Muscle layer of duodenum (tissue), 2 donors: ENCODE results near the gene ARHGAP4.

Source experiments
- H3K27ac ChIP-seq: one replicate; pipeline ENCODE4 v1.7.0; 2013; ENCODE audit warnings: mild to moderate bottlenecking, low read length
- H3K27me3 ChIP-seq: one replicate; pipeline ENCODE4 v1.7.0; 2013; ENCODE audit warnings: low read depth, mild to moderate bottlenecking, control low read depth, low read length
- H3K36me3 ChIP-seq, 2 donors: one replicate each; pipeline ENCODE4 v1.7.0; 2013; ENCODE audit warnings: low read length in 2 of 2, control low read depth in 1 of 2, mild to moderate bottlenecking in 1 of 2; ENCODE audit not compliant: insufficient read depth in 2 of 2, control insufficient read depth in 1 of 2
- H3K4me1 ChIP-seq, 2 donors: one replicate each; pipeline ENCODE4 v1.7.0; 2013; ENCODE audit warnings: low read length in 2 of 2, mild to moderate bottlenecking in 2 of 2, control low read depth in 1 of 2, moderate library complexity in 1 of 2; ENCODE audit not compliant: insufficient read depth in 2 of 2, control insufficient read depth in 1 of 2
- H3K4me3 ChIP-seq, 2 donors: one replicate each; pipeline ENCODE4 v1.7.0; 2013; ENCODE audit warnings: low read length in 2 of 2, low read depth in 1 of 2, mild to moderate bottlenecking in 1 of 2
- H3K9me3 ChIP-seq, 2 donors: one replicate each; pipeline ENCODE4 v1.7.0; 2013; ENCODE audit warnings: low read length in 2 of 2, control low read depth in 1 of 2, mild to moderate bottlenecking in 1 of 2; ENCODE audit not compliant: control insufficient read depth in 1 of 2
- donor health status: healthy.

ARHGAP4 gene

GRCh38 chrX:153882086-153882498, 44.0 kb downstream of the ARHGAP4 start:
- Histone ChIP-seq H3K4me3 (no peak overlapping the region), H3K4me1 (peaks cover 0 to 3% of the 10 kb centered on the region in 2 donors), H3K27me3 (peaks cover 11% of the 10 kb centered on the region), H3K27ac (no peak overlapping the region), H3K36me3 (no peaks in the 10 kb centered on the region), H3K9me3 (no peaks in the 10 kb centered on the region)

- no peaks in the 10 kb centered on the region for H3K36me3 ChIP-seq
- H3K4me1 ChIP-seq: peaks cover 0 to under 1% of the 10 kb centered on the region in 2 donors
- no peak overlapping the region for H3K4me3 ChIP-seq
- H3K9me3 ChIP-seq: no peaks in the 10 kb centered on the region
- H3K27ac ChIP-seq: no peak overlapping the region
- peaks cover 11% of the 10 kb centered on the region for H3K27me3 ChIP-seq
These were observed 44.8 kb downstream of the ARHGAP4 start for GRCh38 chrX:153881281-153881680.

- no peaks in the 10 kb centered on the region for H3K36me3 ChIP-seq
- H3K4me3 ChIP-seq: no peak overlapping the region
- no peaks in the 10 kb centered on the region for H3K4me1 ChIP-seq
- H3K9me3 ChIP-seq: no peaks in the 10 kb centered on the region
- H3K27me3 ChIP-seq: peaks cover 11% of the 10 kb centered on the region
- H3K27ac ChIP-seq: no peak overlapping the region
These were observed 45.6 kb downstream of the ARHGAP4 start for GRCh38 chrX:153880440-153880815.

GRCh38 chrX:153879741-153880439, 46.2 kb downstream of the ARHGAP4 start:
- no peaks in the 10 kb centered on the region for H3K9me3 ChIP-seq
- no peak overlapping the region for H3K27ac ChIP-seq
- H3K4me1 ChIP-seq: no peaks in the 10 kb centered on the region
- H3K36me3 ChIP-seq: no peaks in the 10 kb centered on the region
- H3K27me3 ChIP-seq: peaks cover 6% of the 10 kb centered on the region
- H3K4me3 ChIP-seq: no peak overlapping the region

- no peak overlapping the region for H3K4me3 ChIP-seq
- H3K4me1 ChIP-seq: no peaks in the 10 kb centered on the region
- no peaks in the 10 kb centered on the region for H3K27me3 ChIP-seq
- no peak overlapping the region for H3K27ac ChIP-seq
- no peaks in the 10 kb centered on the region for H3K36me3 ChIP-seq
- H3K9me3 ChIP-seq: no peaks in the 10 kb centered on the region
These were observed 47.0 kb downstream of the ARHGAP4 start for GRCh38 chrX:153878969-153879653.

- no peaks in the 10 kb centered on the region for H3K27me3 ChIP-seq
- H3K36me3 ChIP-seq: no peaks in the 10 kb centered on the region
- no peaks in the 10 kb centered on the region for H3K9me3 ChIP-seq
- no peaks in the 10 kb centered on the region for H3K4me1 ChIP-seq
- no peak overlapping the region for H3K27ac ChIP-seq
- no peak overlapping the region for H3K4me3 ChIP-seq
These were observed 47.7 kb downstream of the ARHGAP4 start for GRCh38 chrX:153878345-153878744.

GRCh38 chrX:153877571-153878261, 48.3 kb downstream of the ARHGAP4 start:
- Histone ChIP-seq H3K27ac (no peak overlapping the region), H3K36me3 (no peaks in the 10 kb centered on the region), H3K9me3 (no peaks in the 10 kb centered on the region), H3K4me1 (no peaks in the 10 kb centered on the region), H3K4me3 (no peak overlapping the region), H3K27me3 (no peaks in the 10 kb centered on the region)

- H3K27me3 ChIP-seq: no peaks in the 10 kb centered on the region
- H3K4me3 ChIP-seq: no peak overlapping the region
- no peak overlapping the region for H3K27ac ChIP-seq
- no peaks in the 10 kb centered on the region for H3K36me3 ChIP-seq
- no peaks in the 10 kb centered on the region for H3K9me3 ChIP-seq
- no peaks in the 10 kb centered on the region for H3K4me1 ChIP-seq
These were observed 50.0 kb downstream of the ARHGAP4 start for GRCh38 chrX:153876112-153876491.

GRCh38 chrX:153875391-153876111, 50.5 kb downstream of the ARHGAP4 start:
- Histone ChIP-seq H3K27ac (no peak overlapping the region), H3K27me3 (no peaks in the 10 kb centered on the region), H3K4me3 (no peak overlapping the region), H3K36me3 (no peaks in the 10 kb centered on the region), H3K9me3 (no peaks in the 10 kb centered on the region), H3K4me1 (no peaks in the 10 kb centered on the region)

- Histone ChIP-seq H3K9me3 (no peaks in the 10 kb centered on the region), H3K27me3 (no peaks in the 10 kb centered on the region), H3K4me3 (no peak overlapping the region), H3K36me3 (no peaks in the 10 kb centered on the region), H3K27ac (no peak overlapping the region), H3K4me1 (no peaks in the 10 kb centered on the region)
These were observed 51.5 kb downstream of the ARHGAP4 start for GRCh38 chrX:153874366-153875125.

- Histone ChIP-seq H3K4me1 (no peaks in the 10 kb centered on the region), H3K27me3 (no peaks in the 10 kb centered on the region), H3K4me3 (no peak overlapping the region), H3K36me3 (no peaks in the 10 kb centered on the region), H3K27ac (no peak overlapping the region), H3K9me3 (no peaks in the 10 kb centered on the region)
These were observed 52.0 kb downstream of the ARHGAP4 start for GRCh38 chrX:153874085-153874365.
